Measurements from ENCODE around the gene PARP15. TPM values are rescaled to one million over a fixed set of nuclear protein-coding genes. Genes with fewer than 3 reads are reported as not detected.

PARP15 gene
- total and polyA plus RNA-seq, 2 donors (not counting 3 experiments of a cell fraction or from before 2014, with no cell fraction given) = 0.81 to 1.4 TPM

DNA sequence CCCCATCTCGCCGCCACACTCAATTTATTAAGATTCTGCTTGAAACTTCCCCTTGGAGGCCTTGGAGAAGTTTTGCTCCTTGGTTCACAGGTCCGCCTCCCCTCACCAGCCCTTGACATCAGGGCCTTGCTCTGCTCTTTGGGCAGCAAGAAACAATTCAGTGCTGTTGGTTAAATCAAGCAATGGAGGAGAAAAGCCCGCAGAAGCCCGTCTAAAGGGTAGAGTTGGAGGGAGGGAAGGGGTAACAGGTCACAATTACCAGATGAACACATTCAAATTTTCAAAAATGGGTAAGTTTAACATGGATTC is 13.8 kb upstream of the PARP15 start:
- Histone ChIP-seq H3K4me3 (replicated peaks in 1 of 3; ENCODE audit: insufficient read depth in 1 of 3, low read depth in 1 of 3, low read length in 3 of 3) (peak overlapping the region; percentile 60 to 96 (median 74)), H3K9me1 (replicated peaks; ENCODE audit: control insufficient read depth, extremely low read depth, insufficient read depth, low read length) (no peaks in the 10 kb centered on the region), H3K4me2 (ENCODE audit: insufficient read depth, low read length) (peak overlapping the region; percentile 87), H3K36me3 (ENCODE audit: control insufficient read depth in 2 of 2, extremely low read depth in 1 of 2, insufficient read depth in 2 of 2, low read length in 2 of 2) (peaks cover 0 to 3% of the 10 kb centered on the region in 2 experiments), H2AFZ (ENCODE audit: low read depth, low read length) (peak overlapping the region; percentile 84), H3K79me2 (ENCODE audit: control insufficient read depth, insufficient read depth, low read length) (no peaks in the 10 kb centered on the region), H3K4me1 (ENCODE audit: control insufficient read depth, extremely low read depth, insufficient read depth, low read length) (peaks cover 8% of the 10 kb centered on the region), H4K20me1 (replicated peaks; ENCODE audit: control insufficient read depth, extremely low read depth, insufficient read depth, low read length) (no peaks in the 10 kb centered on the region), H3K27ac (ENCODE audit: insufficient read depth, low read depth, low read length) (peak overlapping the region; percentile 63), H3K9me3 (replicated peaks; ENCODE audit: control insufficient read depth, insufficient read depth, low read length) (no peaks in the 10 kb centered on the region), H3K27me3 (ENCODE audit: control insufficient read depth in 2 of 2, insufficient read depth in 2 of 2, low read length in 2 of 2) (no peaks in the 10 kb centered on the region), H3K9ac (replicated peaks; ENCODE audit: extremely low read depth, insufficient read depth, low read length) (peak overlapping the region; percentile 65)
- intact Hi-C loops (cut with micrococcal nuclease) = loop anchor here (1.0 to 5.0 kb wide), 3 partner anchors 116 to 171 kb away; partner anchors contain the start of gene WDR5B
- peak; percentile 26 for FAIRE-seq
- BruUV-seq (replicated peaks) = TSS peak; percentile 70
- ChIA-PET POLR2A (no interaction called here), CTCF (interaction anchor here (0.9 to 8.8 kb wide), 4 partner anchors 10 to 179 kb away, joined by 3 to 129 read pairs (median 5); partner anchors contain the start of genes FAM162A and PARP14)
- dilution Hi-C loops (cut with MboI; ENCODE audit: extremely low pct_ligation_motif_present, low sequenced_read_pairs) = no loop called here
- TF ChIP-seq GATA2 (IDR thresholded peaks at IDR 0.05; ENCODE audit: insufficient read depth, insufficient read length, low read depth, low read length) = no peak
- TF ChIP-seq, protein P1, sequence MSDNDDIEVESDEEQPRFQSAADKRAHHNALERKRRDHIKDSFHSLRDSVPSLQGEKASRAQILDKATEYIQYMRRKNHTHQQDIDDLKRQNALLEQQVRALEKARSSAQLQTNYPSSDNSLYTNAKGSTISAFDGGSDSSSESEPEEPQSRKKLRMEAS (IDR thresholded peaks at IDR 0.05; ENCODE audit: insufficient read depth, insufficient read length) = no peak
- no peak for TF ChIP-seq POLR2A (IDR thresholded peaks at IDR 0.05; ENCODE audit: low read depth, low read length)
- TF ChIP-seq EZH2 (IDR thresholded peaks at IDR 0.05; ENCODE audit: borderline replicate concordance, low read depth, low read length, severe bottlenecking) = no peak
- TF ChIP-seq JUN (IDR thresholded peaks at IDR 0.05; ENCODE audit: borderline replicate concordance, insufficient read depth, insufficient read length, low read depth) = no peak
- no peak for TF ChIP-seq FOS (IDR thresholded peaks at IDR 0.05; ENCODE audit: borderline replicate concordance, insufficient read depth, low read length)
- TF ChIP-seq POLR2AphosphoS5 (IDR thresholded peaks at IDR 0.05; ENCODE audit: insufficient read depth, low read depth, low read length) = no peak
- no peak for TF ChIP-seq MYC (IDR thresholded peaks at IDR 0.05; ENCODE audit: low read depth, low read length)
- TF ChIP-seq, protein P2, sequence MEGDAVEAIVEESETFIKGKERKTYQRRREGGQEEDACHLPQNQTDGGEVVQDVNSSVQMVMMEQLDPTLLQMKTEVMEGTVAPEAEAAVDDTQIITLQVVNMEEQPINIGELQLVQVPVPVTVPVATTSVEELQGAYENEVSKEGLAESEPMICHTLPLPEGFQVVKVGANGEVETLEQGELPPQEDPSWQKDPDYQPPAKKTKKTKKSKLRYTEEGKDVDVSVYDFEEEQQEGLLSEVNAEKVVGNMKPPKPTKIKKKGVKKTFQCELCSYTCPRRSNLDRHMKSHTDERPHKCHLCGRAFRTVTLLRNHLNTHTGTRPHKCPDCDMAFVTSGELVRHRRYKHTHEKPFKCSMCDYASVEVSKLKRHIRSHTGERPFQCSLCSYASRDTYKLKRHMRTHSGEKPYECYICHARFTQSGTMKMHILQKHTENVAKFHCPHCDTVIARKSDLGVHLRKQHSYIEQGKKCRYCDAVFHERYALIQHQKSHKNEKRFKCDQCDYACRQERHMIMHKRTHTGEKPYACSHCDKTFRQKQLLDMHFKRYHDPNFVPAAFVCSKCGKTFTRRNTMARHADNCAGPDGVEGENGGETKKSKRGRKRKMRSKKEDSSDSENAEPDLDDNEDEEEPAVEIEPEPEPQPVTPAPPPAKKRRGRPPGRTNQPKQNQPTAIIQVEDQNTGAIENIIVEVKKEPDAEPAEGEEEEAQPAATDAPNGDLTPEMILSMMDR (IDR thresholded peaks at IDR 0.05; ENCODE audit: extremely low read depth in 1 of 2, insufficient read depth in 1 of 2, low read depth in 1 of 2, low read length in 2 of 2) = no peak
- no peak for DNase-seq (ENCODE audit: low read depth, low spot score)

Data from endothelial cell of umbilical vein (primary cell).